GM12865 (cell line): ENCODE data around the gene WIZ.
"Not testable (repeated sequence)": the region's sequence is repeated elsewhere in the genome, so short reads cannot be mapped to it uniquely, and the experiment has no call there.

Experiments
- DNase-seq: peaks from one replicate; pipeline ENCODE4 v3.0.0; 2010; ENCODE audit warnings: low read depth
- H3K4me3 ChIP-seq: 2 replicates; pipeline ENCODE4 v1.5.1; 2011; ENCODE audit warnings: mild to moderate bottlenecking, low read depth, low read length, control low read depth
- TF ChIP-seq, protein P1 (sequence below): IDR thresholded peaks from 2 replicates; pipeline ENCODE4 v1.5.1; 2011; ENCODE audit warnings: low read length, control low read depth, low read depth, inconsistent platforms; ENCODE audit not compliant: insufficient read depth; ENCODE audit errors: missing control alignments

The WIZ gene

DNA sequence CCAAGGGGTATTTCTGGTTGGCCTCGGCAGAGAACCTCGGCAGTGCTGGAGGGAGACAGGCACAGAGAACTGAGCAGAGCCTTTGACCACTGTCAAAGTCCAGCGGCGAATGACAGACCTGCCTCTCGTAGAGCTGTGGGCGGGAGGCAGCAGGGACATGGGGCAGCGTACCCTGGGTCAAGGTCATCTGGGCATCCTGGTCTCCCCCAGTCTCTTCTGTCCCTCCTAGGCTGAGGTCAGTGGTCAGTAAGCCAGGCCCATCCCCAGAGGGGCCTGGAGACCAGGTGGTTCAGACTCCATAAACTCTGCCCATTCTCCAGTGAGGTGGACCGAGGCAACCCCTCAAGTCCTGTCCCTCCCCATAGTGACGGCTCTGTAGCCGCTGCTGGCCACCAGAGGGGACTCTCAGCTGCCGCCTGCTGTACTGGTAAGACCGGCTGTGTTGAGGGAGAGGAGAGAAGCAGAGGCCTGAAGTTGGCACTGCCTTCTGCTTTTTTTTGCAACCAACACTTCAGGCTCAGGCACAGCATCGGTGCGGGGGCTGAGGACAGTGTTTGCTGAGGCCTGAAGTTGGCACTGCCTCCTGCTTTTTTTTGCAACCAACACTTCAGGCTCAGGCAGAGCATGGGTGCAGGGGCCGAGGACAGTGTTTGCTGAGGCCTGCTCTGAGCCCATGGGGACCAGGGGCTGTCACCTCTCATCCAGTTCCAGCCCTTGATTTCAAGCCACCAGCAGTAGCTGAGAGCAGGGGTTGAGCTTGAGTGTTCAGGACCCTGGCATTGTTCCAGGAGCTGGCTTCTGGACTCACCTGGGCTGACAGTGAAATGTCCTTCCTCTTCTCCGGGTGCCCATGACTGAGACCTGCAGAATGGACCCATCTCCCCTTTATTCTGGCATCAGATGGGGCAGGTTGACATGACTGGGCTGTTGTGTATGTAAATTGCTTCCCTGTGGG is 29.9 kb upstream of the WIZ start, which contains the start of gene PGLYRP2:
TSS of gene PGLYRP2 (minus strand) at position 111 of the 955 bp plus-strand sequence. CDS start 130 bp downstream, outside the sequence.
- H3K4me3 ChIP-seq, result no peak within 1 kb of the TSS
- TF ChIP-seq, protein P1, sequence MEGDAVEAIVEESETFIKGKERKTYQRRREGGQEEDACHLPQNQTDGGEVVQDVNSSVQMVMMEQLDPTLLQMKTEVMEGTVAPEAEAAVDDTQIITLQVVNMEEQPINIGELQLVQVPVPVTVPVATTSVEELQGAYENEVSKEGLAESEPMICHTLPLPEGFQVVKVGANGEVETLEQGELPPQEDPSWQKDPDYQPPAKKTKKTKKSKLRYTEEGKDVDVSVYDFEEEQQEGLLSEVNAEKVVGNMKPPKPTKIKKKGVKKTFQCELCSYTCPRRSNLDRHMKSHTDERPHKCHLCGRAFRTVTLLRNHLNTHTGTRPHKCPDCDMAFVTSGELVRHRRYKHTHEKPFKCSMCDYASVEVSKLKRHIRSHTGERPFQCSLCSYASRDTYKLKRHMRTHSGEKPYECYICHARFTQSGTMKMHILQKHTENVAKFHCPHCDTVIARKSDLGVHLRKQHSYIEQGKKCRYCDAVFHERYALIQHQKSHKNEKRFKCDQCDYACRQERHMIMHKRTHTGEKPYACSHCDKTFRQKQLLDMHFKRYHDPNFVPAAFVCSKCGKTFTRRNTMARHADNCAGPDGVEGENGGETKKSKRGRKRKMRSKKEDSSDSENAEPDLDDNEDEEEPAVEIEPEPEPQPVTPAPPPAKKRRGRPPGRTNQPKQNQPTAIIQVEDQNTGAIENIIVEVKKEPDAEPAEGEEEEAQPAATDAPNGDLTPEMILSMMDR, result no peak
- DNase-seq, result no peak

DNA sequence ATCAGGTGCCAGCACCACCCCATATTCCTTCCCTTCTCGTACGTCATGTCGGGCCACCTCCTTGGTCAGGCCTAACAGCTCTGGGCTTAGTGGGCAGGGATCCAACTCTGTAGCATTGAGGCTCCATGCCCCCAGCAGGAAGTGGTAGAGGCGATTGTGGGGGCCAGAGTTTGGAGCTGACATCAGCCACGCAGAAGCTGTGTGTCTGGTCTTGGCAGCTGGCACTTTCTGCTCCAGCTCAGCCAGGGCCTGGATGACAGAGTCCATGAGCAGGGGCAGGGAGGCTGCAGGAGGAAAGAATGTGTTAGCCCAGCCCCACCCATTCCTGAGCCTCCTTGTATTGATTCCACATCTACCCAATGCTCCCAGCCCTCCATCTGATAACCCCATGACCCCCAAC is 26.6 kb upstream of the WIZ start:
- TF ChIP-seq, protein P1, result no peak
- no peak overlapping the region for H3K4me3 ChIP-seq
- no peak for DNase-seq

DNA sequence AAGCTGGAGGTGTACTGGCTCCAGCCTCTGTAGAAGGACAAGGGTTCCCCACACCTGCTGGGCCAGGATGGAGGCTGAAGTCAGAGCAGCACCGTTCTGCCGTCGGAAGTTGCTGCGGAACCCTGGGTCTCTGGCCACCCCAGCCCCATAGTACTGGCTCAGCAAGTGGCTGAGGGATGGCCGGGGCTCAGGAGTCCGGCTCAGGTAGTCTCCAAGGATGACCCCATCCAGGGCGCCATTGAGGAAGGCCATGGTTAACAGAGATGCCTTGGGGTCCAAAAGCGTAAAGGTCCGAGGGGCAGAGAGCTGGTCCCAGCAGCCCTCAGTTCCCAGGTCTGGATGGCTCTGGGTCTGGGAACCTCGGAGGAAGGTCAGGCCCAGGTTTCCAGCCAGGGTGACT is 25.9 kb upstream of the WIZ start:
- H3K4me3 ChIP-seq, result no peak overlapping the region
- TF ChIP-seq, protein P1, result no peak
- no peak for DNase-seq

DNA sequence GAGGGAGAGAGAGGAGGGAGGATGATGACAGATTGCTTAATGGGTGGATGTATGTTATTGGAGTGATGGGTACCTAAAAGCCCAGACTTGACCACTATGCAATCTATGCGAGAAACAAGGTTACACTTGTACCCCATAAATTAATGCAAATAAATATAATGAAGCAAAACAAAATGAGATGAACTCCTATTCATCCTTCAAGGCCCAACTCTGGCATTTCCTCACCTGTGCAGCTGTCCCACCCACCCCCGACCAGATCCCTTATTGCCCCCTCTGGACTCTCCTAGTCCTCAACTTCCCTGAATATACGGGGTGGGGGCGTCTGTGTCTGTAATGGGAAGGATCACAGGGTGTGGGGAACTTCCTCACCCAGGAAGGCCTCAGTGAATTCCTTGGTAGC is 25.4 kb upstream of the WIZ start:
- DNase-seq, result no peak

DNA sequence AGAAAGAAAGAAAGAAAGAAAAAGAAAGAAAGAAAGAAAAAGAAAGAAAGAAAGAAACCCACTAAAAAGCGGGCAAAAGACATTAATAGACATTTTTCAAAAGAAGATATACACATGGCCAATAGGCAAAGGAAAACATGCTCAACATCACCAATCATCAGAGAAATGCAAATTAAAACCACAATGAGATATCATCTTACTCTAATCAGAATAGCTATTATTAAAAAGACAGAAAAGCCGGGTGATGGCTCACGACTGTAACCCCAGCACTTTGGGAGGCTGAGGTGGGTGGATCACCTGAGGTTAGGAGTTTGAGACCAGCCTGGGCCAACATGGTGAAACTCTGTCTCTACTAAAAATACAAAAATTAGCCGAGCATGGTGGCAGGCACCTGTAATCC is 24.1 kb upstream of the WIZ start:
- H3K4me3 ChIP-seq, DNase-seq: not testable (repeated sequence)

More for the DNA sequence above, 25.4 kb upstream of the WIZ start:
- no peak overlapping the region for H3K4me3 ChIP-seq
- TF ChIP-seq, protein P1, result no peak

DNA sequence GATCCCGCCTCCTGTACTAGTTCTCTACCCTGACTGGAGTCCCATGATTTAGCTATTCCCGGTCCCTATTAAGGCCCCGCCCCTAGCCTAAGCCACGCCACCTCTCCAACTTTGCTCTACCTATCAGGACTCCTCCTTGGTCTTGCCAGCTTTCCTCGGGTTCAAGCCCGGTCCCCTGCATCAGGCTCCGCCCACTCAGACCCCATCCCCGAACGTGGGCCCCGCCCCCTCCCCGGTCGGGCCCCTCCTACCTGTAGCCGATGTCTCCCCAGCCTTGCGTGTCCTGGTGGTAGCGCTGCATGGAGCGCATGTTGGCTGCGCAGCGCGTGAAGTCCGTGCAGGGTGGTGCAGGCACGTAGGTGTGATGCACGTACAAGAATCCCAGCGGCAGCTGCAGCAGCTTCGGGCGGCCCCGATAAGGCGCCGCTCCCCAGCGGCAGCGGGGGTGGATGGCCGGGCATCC is 21.9 kb upstream of the WIZ start:
- no peak overlapping the region for H3K4me3 ChIP-seq

More for the DNA sequence above, 21.9 kb upstream of the WIZ start:
- no peak for DNase-seq
- TF ChIP-seq, protein P1, result no peak
